Right lobe of liver (tissue), 4 donors: ENCODE data around the gene CD9.

Experiments
- POLR2A ChIP-seq: fragments of 450-650 bp; IDR thresholded peaks from one replicate; pipeline ENCODE4 v1.6.1; 2017; ENCODE audit warnings: antibody characterized with exemption, mild to moderate bottlenecking
- TF ChIP-seq, protein P1 (sequence below), 4 donors: fragments of 200-600 bp in 3 of 4; fragments of 450-650 bp in 1 of 4; IDR thresholded peaks; one replicate each; pipeline versions ENCODE4 v1.5.1 to v1.8.0; 2016 to 2022; ENCODE audit warnings: antibody characterized with exemption in 4 of 4, mild to moderate bottlenecking in 2 of 4
- donor health status: DM: no; HTN: no; CAD: no.
- donor health status: DM: no; HTN: no; CAD: no.
- donor health status: DM: no; HTN: yes; CAD: no.

DNA sequence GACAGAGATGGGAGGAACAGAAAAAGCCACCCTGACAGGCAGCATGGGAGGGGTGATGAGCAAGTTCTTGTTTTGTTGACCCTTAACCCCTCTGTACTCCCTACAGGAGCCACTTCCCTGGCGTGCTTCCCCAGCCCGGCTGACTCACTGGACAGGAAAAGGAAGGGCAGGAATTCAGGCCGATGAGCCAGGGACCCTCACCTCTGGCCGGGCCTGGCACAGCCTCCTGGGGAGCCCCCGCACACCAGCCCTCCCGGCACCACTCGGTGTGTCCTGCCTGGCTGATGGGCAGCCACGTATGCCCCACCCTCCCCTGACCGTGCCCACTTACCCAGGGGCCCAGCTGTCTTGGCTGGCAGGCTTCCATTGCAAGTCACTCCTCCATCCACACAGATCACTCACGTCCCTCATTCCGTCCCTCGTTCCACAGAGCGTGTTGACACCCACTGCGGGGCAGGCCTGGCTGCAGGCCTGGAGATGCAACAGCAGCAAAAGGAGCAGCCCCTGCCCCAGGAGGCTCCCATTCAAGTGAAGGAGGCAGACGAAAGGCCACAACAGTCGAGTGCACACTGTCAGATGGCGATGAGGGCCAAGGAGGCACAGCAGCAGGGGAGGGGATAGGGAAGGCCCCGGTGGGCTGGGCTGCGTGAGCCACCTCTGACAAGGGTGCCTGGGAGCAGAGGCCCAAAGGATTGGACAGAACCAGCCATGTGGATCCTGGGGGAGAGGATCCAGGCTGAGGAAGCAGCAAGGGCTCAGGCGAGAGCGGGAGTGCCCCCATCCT lies 19.7 kb upstream of the CD9 start:
- TF ChIP-seq POLR2A: no peak
- TF ChIP-seq, protein P1, sequence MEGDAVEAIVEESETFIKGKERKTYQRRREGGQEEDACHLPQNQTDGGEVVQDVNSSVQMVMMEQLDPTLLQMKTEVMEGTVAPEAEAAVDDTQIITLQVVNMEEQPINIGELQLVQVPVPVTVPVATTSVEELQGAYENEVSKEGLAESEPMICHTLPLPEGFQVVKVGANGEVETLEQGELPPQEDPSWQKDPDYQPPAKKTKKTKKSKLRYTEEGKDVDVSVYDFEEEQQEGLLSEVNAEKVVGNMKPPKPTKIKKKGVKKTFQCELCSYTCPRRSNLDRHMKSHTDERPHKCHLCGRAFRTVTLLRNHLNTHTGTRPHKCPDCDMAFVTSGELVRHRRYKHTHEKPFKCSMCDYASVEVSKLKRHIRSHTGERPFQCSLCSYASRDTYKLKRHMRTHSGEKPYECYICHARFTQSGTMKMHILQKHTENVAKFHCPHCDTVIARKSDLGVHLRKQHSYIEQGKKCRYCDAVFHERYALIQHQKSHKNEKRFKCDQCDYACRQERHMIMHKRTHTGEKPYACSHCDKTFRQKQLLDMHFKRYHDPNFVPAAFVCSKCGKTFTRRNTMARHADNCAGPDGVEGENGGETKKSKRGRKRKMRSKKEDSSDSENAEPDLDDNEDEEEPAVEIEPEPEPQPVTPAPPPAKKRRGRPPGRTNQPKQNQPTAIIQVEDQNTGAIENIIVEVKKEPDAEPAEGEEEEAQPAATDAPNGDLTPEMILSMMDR (IDR thresholded peaks at IDR 0.05): no peak
